H1 (cell line): ENCODE data around the gene TCERG1L. TPM values are rescaled to one million over a fixed set of nuclear protein-coding genes. Genes with fewer than 3 reads are reported as not detected.

Experiments
- CTCF ChIA-PET: fragments of 300-600 bp; sonication (Branson Sonifier 250); formaldehyde crosslinking; loops from one replicate; lab custom pipeline; 2021; ENCODE audit not compliant: partially characterized antibody; lab: Charles Lee
- POLR2A ChIA-PET: fragments of 300-600 bp; sonication (Branson Sonifier 250); formaldehyde crosslinking; loops from one replicate; lab custom pipeline; 2021; ENCODE audit warnings: inconsistent platforms; ENCODE audit not compliant: partially characterized antibody; lab: Charles Lee
- DNase-seq, 2 experiments: peaks; one replicate each; pipeline versions ENCODE4 v3.0.0 to v3.0.0-alpha.2; 2010 to 2022; ENCODE audit warnings: low spot score in 2 of 2, low read depth in 1 of 2, mixed read lengths in 1 of 2
- FAIRE-seq: peaks from 2 replicates; lab custom pipeline; 2011; peaks lifted over from hg19 to GRCh38; lab: Jason Lieb, UNC
- H2AFZ ChIP-seq: 2 replicates; pipeline ENCODE4 v1.8.1; 2012; ENCODE audit warnings: low read length, inconsistent platforms
- H2AK5ac ChIP-seq: 2 replicates; pipeline ENCODE4 v1.6.1; 2013; ENCODE audit warnings: low read depth, low read length
- H2BK120ac ChIP-seq: replicated peaks from 2 replicates; pipeline ENCODE3; 2013; ENCODE audit warnings: low read depth, low read length, inconsistent platforms
- H2BK12ac ChIP-seq: 2 replicates; pipeline ENCODE4 v1.6.1; 2013; ENCODE audit warnings: low read depth, low read length
- H2BK15ac ChIP-seq: 2 replicates; pipeline ENCODE4 v1.6.1; 2013; ENCODE audit warnings: low read length
- H2BK20ac ChIP-seq: 2 replicates; pipeline ENCODE4 v1.6.1; 2013; ENCODE audit warnings: low read length
- H2BK5ac ChIP-seq: 2 replicates; pipeline ENCODE4 v1.6.1; 2013; ENCODE audit warnings: low read depth, low read length
- H3K14ac ChIP-seq: 2 replicates; pipeline ENCODE4 v1.6.1; 2013; ENCODE audit warnings: inconsistent platforms; ENCODE audit not compliant: insufficient read length
- H3K18ac ChIP-seq: 2 replicates; pipeline ENCODE4 v1.6.1; 2013; ENCODE audit warnings: low read length; ENCODE audit errors: extremely low read depth
- H3K23ac ChIP-seq: 2 replicates; pipeline ENCODE4 v1.6.1; 2013; ENCODE audit warnings: inconsistent platforms; ENCODE audit not compliant: insufficient read length
- H3K23me2 ChIP-seq: 2 replicates; pipeline ENCODE4 v1.6.1; 2013; ENCODE audit warnings: low read depth, low read length
- H3K27ac ChIP-seq: 2 replicates; pipeline ENCODE4 v1.6.1; 2011; ENCODE audit warnings: low read depth, low read length, inconsistent platforms
- H3K27me3 ChIP-seq, 4 experiments: replicated peaks in 1 of 4; 1 replicate in 1 of 4; 2 replicates in 3 of 4; pipeline versions ENCODE4 v1.6.1 to v1.8.1; 2011 to 2013; ENCODE audit warnings: low read length in 3 of 4, mild to moderate bottlenecking in 3 of 4, inconsistent platforms in 2 of 4, mixed read lengths in 2 of 4, moderate library complexity in 1 of 4; ENCODE audit not compliant: control insufficient read depth in 3 of 4, insufficient read depth in 3 of 4; ENCODE audit errors: extremely low read depth in 1 of 4
- H3K36me3 ChIP-seq, 4 experiments: 2 replicates each; pipeline versions ENCODE4 v1.6.1 to v1.8.1; 2011 to 2013; ENCODE audit warnings: mild to moderate bottlenecking in 4 of 4, low read length in 3 of 4, moderate library complexity in 2 of 4, control low read depth in 1 of 4, inconsistent platforms in 1 of 4; ENCODE audit not compliant: insufficient read depth in 4 of 4, control insufficient read depth in 2 of 4
- H3K4ac ChIP-seq: replicated peaks from 2 replicates; pipeline ENCODE3; 2013; ENCODE audit warnings: low read length, low read depth, mixed read lengths, inconsistent platforms; ENCODE audit not compliant: insufficient read length
- H3K4me1 ChIP-seq, 4 experiments: replicated peaks in 1 of 4; 1 replicate in 1 of 4; 2 replicates in 3 of 4; pipeline versions ENCODE4 v1.6.1 to v1.8.1; 2011 to 2013; ENCODE audit warnings: low read length in 3 of 4, inconsistent platforms in 2 of 4, mixed read lengths in 1 of 4; ENCODE audit not compliant: insufficient read depth in 4 of 4, control insufficient read depth in 3 of 4
- H3K4me2 ChIP-seq, 2 experiments: 2 replicates each; pipeline versions ENCODE4 v1.6.1 to v1.8.1; 2011 to 2013; ENCODE audit warnings: low read depth in 2 of 2, low read length in 2 of 2, control low read depth in 1 of 2, inconsistent platforms in 1 of 2, mild to moderate bottlenecking in 1 of 2; ENCODE audit not compliant: insufficient read depth in 1 of 2
- H3K4me3 ChIP-seq, 4 experiments: fragments of 200-600, 300-600 bp in 1 of 4; sonication (generic), shearing (Covaris generic), sonication (Bioruptor Twin) in 1 of 4; 2 replicates each; pipeline versions ENCODE4 v1.5.1 to v1.8.1; 2011 to 2016; ENCODE audit warnings: low read length in 4 of 4, low read depth in 3 of 4, control low read depth in 2 of 4, inconsistent platforms in 2 of 4, mild to moderate bottlenecking in 2 of 4, mixed read lengths in 1 of 4, moderate library complexity in 1 of 4; ENCODE audit not compliant: insufficient read depth in 2 of 4; ENCODE audit errors: extremely low read depth in 1 of 4
- H3K56ac ChIP-seq: replicated peaks from 2 replicates; pipeline ENCODE3; 2013; ENCODE audit warnings: low read depth, mild to moderate bottlenecking, mixed read lengths, low read length, inconsistent platforms; ENCODE audit not compliant: insufficient read length
- H3K79me1 ChIP-seq: 2 replicates; pipeline ENCODE4 v1.6.1; 2013; ENCODE audit warnings: low read depth, low read length, control low read depth
- H3K79me2 ChIP-seq, 2 experiments: 2 replicates each; pipeline versions ENCODE4 v1.6.1 to v1.8.1; 2012 to 2013; ENCODE audit warnings: low read length in 2 of 2, mild to moderate bottlenecking in 2 of 2, inconsistent platforms in 1 of 2; ENCODE audit not compliant: insufficient read depth in 2 of 2, control insufficient read depth in 1 of 2
- H3K9ac ChIP-seq, 4 experiments: replicated peaks in 1 of 4; 1 replicate in 1 of 4; 2 replicates in 3 of 4; pipeline versions ENCODE4 v1.6.1 to v1.8.1; 2011 to 2013; ENCODE audit warnings: low read depth in 3 of 4, low read length in 3 of 4, control low read depth in 2 of 4, mild to moderate bottlenecking in 2 of 4, moderate library complexity in 2 of 4, inconsistent platforms in 1 of 4; ENCODE audit errors: extremely low read depth in 1 of 4
- H3K9me3 ChIP-seq, 2 experiments: 2 replicates each; pipeline versions ENCODE4 v1.6.1 to v1.8.1; 2012 to 2013; ENCODE audit warnings: mild to moderate bottlenecking in 2 of 2, moderate library complexity in 2 of 2, control low read depth in 1 of 2, inconsistent platforms in 1 of 2, low read depth in 1 of 2, low read length in 1 of 2, mixed read lengths in 1 of 2; ENCODE audit not compliant: insufficient read depth in 2 of 2
- H4K20me1 ChIP-seq, 2 experiments: replicated peaks in 1 of 2; 2 replicates each; pipeline versions ENCODE3 to v1.8.1; 2011 to 2013; ENCODE audit warnings: inconsistent platforms in 2 of 2, low read length in 2 of 2, mild to moderate bottlenecking in 1 of 2; ENCODE audit not compliant: insufficient read depth in 2 of 2, control insufficient read depth in 1 of 2
- H4K5ac ChIP-seq: 2 replicates; pipeline ENCODE4 v1.6.1; 2013; ENCODE audit warnings: low read length, low read depth, mixed read lengths, inconsistent platforms; ENCODE audit not compliant: insufficient read length
- H4K8ac ChIP-seq: 2 replicates; pipeline ENCODE4 v1.8.0; 2013; ENCODE audit warnings: mild to moderate bottlenecking, moderate library complexity, low read length, inconsistent platforms; ENCODE audit not compliant: insufficient read depth; ENCODE audit errors: extremely low read depth
- H4K91ac ChIP-seq: replicated peaks from 2 replicates; pipeline ENCODE3; 2013; ENCODE audit warnings: low read length, mixed read lengths, inconsistent platforms; ENCODE audit not compliant: insufficient read length
- RAD21 ChIP-seq, 2 experiments: IDR thresholded peaks in 1 of 2; conservative IDR thresholded peaks in 1 of 2; 2 replicates each; pipeline ENCODE4 v1.6.1; 2011; ENCODE audit warnings: low read depth in 2 of 2, low read length in 2 of 2, improper control_type of control experiment in 1 of 2, inconsistent platforms in 1 of 2, mild to moderate bottlenecking in 1 of 2, moderate library complexity in 1 of 2
- TCF12 ChIP-seq: IDR thresholded peaks from 2 replicates; pipeline ENCODE4 v1.6.1; 2011; ENCODE audit warnings: low read depth, mild to moderate bottlenecking, low read length
- WGBS, 2 experiments: shearing (Covaris generic) in 1 of 2; methylation state at CpG; one replicate each; pipeline versions ENCODE4 v1.1.6 to v1.1.7; 2013 to 2015; ENCODE audit warnings: low lambda C conversion rate in 2 of 2, mixed read lengths in 2 of 2, inconsistent platforms in 1 of 2, low coverage in 1 of 2, missing lambda C conversion rate in 1 of 2; ENCODE audit not compliant: insufficient replicate concordance in 2 of 2, insufficient coverage in 1 of 2, insufficient read length in 1 of 2; ENCODE audit errors: extremely low coverage in 1 of 2, missing lambda C conversion rate in 1 of 2; 5-methylcytosine and 5-hydroxymethylcytosine counted together
- polyA plus RNA-seq, 7 experiments: library from polyadenylated mRNA; depleted of rRNA in 3 of 7; stranded (reverse) in 5 of 7; unstranded in 2 of 7; fragments of >200 nt in 5 of 7; fragments of 200-250 nt in 2 of 7; gene quantifications; 1 replicate in 5 of 7; 2 replicates in 1 of 7; 4 replicates in 1 of 7; pipeline versions ENCODE4 v1.2.1 to v1.2.3, GENCODE V29; 2011 to 2013; ENCODE audit warnings: missing spikeins in 2 of 7, mixed read lengths in 2 of 7
- total RNA-seq: library from RNA; stranded (reverse); fragmentation: NEBNext Ultra II Directional; extraction: Animal tissue kit (Norgen Biotek cat#: 25700); gene quantifications from 2 replicates; pipeline ENCODE4 v1.2.1, GENCODE V29; 2021

The TCERG1L gene
- total and polyA plus RNA-seq, 2 of the 8 experiments (the other 6 are each of a cell fraction or from before 2014, with no cell fraction given): 3.9 to 6.9 TPM

- Histone ChIP-seq H4K5ac (no peak overlapping the region), H2BK120ac (no peak overlapping the region)
Observed at GRCh38 chr10:131169146-131169545, 142.4 kb downstream of the TCERG1L start.

More at GRCh38 chr10:131169146-131169545, 142.4 kb downstream of the TCERG1L start:
- no peak overlapping the region for H3K14ac ChIP-seq
- peaks cover 0 to 2% of the 10 kb centered on the region in 2 experiments for H4K20me1 ChIP-seq
- no peak overlapping the region for H4K91ac ChIP-seq
- H3K4me3 ChIP-seq: no peak overlapping the region
- FAIRE-seq (no peak), DNase-seq (peak in 1 of 2 experiments; percentile 20)
- H3K79me2 ChIP-seq: no peaks in the 10 kb centered on the region
- no peak overlapping the region for H3K18ac ChIP-seq
- no peaks in the 10 kb centered on the region for H3K23me2 ChIP-seq
- H3K27me3 ChIP-seq: no peaks in the 10 kb centered on the region
- no peaks in the 10 kb centered on the region for H3K36me3 ChIP-seq
- no peak overlapping the region for H2BK20ac ChIP-seq
- H3K4ac ChIP-seq: no peak overlapping the region
- no peaks in the 10 kb centered on the region; a peak in 3 of 7 replicates for H3K4me1 ChIP-seq
- no peak for TF ChIP-seq TCF12
- TF ChIP-seq RAD21 (IDR thresholded peaks at IDR 0.05 in 1 of 2, conservative IDR thresholded peaks at IDR 0.05 in 1 of 2; ENCODE audit: low read depth in 2 of 2, low read length in 2 of 2): 0 out of 4 replicates have a peak, but pooled peaks of 1 of the 2 experiments have one; percentile 4
- no peak overlapping the region for H2AK5ac ChIP-seq
- no peak overlapping the region for H2AFZ ChIP-seq
- ChIA-PET CTCF (no interaction called here), POLR2A (no interaction called here)
- no peaks in the 10 kb centered on the region for H3K9me3 ChIP-seq
- H2BK15ac ChIP-seq: no peak overlapping the region
- peak overlapping the region; percentile 41; the same call in 1 of the 2 replicates for H4K8ac ChIP-seq
- WGBS, 2 experiments: 89% methylated on average over 7 of the region's 7 CpGs; no CpG with 5 or more reads in 1 of the 2 experiments
- H3K79me1 ChIP-seq: no peaks in the 10 kb centered on the region
- no peak overlapping the region for H3K27ac ChIP-seq
- H2BK5ac ChIP-seq: no peak overlapping the region
- no peak overlapping the region for H2BK12ac ChIP-seq
- no peak overlapping the region for H3K56ac ChIP-seq
- H3K4me2 ChIP-seq: no peak overlapping the region
- H3K23ac ChIP-seq: no peak overlapping the region
- no peak overlapping the region for H3K9ac ChIP-seq
